Activated T-helper 9 cell treated with anti-CD3 and anti-CD28 coated beads, Interleukin-2, amount 50 U/mL, for 16 hours (primary cell): ENCODE results near the gene PFN4.
"Not testable (repeated sequence)": the region's sequence is repeated elsewhere in the genome, so short reads cannot be mapped to it uniquely, and the experiment has no call there.

Experiments
- DNase-seq: peaks from one replicate; pipeline ENCODE4 v3.0.0-alpha.2; 2020; ENCODE audit warnings: low read depth

PFN4 gene, protein sequence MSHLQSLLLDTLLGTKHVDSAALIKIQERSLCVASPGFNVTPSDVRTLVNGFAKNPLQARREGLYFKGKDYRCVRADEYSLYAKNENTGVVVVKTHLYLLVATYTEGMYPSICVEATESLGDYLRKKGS

DNA sequence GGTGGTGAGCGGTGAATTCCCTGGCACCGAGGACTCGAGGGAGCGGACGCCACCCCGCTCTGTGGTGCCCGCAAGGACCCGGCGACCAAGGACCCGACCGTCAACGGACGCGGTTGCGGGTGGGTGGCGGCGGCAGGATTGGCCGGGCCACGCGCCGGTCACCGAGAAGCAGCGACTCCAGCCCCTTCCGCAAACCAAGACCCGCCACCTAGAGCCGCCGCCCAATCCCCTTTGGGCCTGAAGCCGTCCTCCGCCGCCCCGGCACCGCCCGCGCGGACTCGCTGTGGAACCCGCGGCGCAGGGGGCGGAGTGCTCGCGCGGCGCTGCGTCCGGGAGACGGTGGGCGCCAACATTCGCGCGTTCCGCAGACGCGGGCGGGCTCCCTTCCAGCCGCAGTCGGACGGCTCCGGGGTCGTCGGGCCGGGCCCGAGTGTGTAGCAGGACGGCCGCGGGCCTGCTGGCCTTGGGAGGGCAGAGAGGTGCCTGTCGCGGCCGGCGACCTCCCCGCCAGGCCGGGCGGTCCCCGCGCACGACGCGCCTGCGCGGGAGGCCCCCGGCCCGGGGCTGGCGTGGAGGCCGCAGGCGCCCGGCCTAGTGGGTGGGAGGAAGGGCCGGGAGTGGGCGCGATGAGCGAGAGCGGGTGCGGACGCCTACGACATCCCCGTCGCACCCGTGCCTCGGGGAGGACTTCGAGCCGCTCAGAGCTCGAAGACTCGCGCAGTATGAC, at the start of gene PFN4, which contains the start of gene FAM228B:
TSS of gene PFN4 (minus strand) at position 140 of the 727 bp plus-strand sequence. CDS start 799 bp downstream, outside the sequence.
TSS of gene FAM228B (plus strand) at position 275 of the 727 bp plus-strand sequence. CDS start 893 bp downstream, outside the sequence.
- DNase-seq = peak; percentile 36

- DNase-seq = no peak
These were observed 45.9 kb upstream of the PFN4 start for GRCh38 chr2:24169023-24169422.

- no peak for DNase-seq
These were observed 41.4 kb upstream of the PFN4 start for GRCh38 chr2:24164416-24164973.

GRCh38 chr2:24163601-24164000, 40.5 kb upstream of the PFN4 start:
- DNase-seq = no peak

GRCh38 chr2:24163186-24163585, 40.1 kb upstream of the PFN4 start:
- no peak for DNase-seq

- DNase-seq = no peak
These were observed 39.4 kb upstream of the PFN4 start for GRCh38 chr2:24162494-24162893.

DNA sequence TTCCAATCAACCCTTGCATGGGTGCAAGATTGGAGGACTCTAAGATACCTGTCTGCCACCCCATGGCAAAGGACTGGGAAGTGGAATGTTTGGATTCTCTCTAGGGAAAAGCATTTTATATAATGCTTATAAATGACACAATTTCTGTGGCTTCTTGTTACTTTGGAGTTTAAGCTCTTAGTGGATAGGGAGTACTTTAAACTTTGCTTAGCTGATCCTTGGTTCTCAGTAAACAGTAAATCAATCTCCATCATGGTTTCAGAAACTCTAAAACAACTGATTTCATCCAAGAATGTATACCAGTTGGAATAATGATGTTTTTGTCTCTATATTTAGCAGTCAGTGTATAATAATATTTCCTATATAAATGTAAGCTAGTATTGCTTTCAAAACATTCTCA, 37.6 kb upstream of the PFN4 start:
- DNase-seq = no peak

- no peak for DNase-seq
These were observed 36.6 kb upstream of the PFN4 start for GRCh38 chr2:24159708-24160107.

DNA sequence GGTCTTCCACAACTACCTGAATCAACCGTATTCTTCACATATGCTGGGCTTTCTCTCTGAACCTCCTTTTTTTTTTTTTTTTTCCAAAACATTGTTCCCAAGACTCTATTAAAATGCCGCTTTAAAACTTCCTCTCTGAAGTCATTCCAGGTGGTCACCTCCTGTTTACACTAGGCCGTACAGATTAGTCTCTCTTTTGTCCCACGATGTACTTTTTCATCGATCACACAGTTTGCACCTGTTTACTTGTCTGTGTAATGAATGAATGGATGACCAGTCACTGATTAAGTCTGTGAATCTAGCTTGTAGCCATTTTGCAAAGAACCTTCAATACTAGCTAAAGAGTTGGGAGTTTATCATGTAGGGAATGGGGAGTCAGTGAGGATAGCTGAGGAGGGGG, 35.0 kb upstream of the PFN4 start:
- no peak for DNase-seq

- no peak for DNase-seq
These were observed 30.3 kb upstream of the PFN4 start for GRCh38 chr2:24153478-24153877.

- DNase-seq = no peak
These were observed 29.5 kb upstream of the PFN4 start for GRCh38 chr2:24152413-24153197.

GRCh38 chr2:24147364-24147763, 24.2 kb upstream of the PFN4 start:
- no peak for DNase-seq

GRCh38 chr2:24140305-24140704, 17.2 kb upstream of the PFN4 start:
- DNase-seq = not testable (repeated sequence)

DNA sequence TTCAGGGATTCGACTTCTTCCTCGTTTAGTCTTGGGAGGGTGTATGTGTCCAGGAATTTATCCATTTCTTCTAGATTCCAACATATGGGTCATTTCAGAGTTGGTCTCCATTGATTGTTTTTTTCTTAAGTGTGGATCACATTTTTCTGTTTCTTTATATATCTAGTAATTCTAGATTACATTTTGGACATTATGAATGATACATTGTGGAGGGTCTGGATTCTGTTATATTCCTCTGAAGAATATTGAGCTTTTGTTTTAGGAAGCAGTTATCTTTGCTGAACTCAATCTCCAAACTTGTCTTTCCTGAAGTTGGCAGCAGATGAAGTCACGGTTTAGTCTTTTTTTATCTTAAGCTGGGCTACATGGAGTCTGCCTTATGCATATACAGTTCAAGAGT, 9.4 kb upstream of the PFN4 start:
- DNase-seq = no peak

DNA sequence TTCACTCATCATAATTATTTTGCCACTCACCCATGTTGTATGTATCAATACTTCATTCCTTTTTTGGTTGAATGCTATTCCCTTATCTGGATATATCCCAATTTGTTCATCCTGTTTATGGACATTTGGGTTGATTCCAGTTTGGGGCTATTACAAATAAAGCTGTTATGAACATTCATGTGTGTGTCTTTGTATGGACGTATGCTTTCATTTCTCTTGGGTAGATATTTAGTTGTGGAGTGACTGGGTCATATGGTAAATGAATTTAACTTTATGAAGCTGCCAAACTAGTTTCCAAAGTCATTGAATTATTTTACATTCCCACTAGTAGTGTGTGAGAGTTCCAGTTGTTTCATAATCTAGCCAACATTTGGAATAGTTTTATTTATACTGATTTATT, 2.8 kb upstream of the PFN4 start:
- DNase-seq = no peak

DNA sequence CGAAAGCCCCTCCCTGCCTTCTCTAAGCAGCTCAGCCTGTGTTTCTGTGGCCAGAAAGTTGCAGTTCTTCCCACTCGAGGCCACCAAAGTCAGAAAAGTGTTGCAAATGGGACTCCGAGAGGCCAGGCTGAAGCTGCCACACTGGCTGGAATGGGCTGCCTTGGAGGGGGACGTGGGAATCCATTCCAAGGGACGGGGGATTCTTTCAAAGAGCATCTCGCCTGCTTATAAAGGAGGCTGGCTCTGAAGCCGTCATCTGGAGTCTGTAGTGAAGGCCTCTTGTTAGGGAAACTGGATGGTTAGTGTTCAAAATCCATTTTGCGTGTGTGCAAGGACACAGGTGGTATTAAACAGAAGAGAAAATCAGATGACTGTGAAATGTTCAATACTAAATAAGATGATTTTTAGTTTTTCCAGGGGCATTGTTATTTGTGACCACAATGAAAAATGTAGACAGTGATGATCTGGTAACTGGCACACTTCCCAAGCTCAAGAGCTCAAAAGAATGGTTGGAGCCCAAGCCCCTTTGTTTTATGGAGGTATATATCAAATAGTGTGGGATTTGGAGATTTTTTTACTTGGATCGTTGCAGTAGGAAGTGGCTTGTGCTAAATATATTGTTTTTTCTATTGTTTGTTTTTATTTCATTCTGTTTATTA, 917 bp upstream of the PFN4 start:
- no peak for DNase-seq

DNA sequence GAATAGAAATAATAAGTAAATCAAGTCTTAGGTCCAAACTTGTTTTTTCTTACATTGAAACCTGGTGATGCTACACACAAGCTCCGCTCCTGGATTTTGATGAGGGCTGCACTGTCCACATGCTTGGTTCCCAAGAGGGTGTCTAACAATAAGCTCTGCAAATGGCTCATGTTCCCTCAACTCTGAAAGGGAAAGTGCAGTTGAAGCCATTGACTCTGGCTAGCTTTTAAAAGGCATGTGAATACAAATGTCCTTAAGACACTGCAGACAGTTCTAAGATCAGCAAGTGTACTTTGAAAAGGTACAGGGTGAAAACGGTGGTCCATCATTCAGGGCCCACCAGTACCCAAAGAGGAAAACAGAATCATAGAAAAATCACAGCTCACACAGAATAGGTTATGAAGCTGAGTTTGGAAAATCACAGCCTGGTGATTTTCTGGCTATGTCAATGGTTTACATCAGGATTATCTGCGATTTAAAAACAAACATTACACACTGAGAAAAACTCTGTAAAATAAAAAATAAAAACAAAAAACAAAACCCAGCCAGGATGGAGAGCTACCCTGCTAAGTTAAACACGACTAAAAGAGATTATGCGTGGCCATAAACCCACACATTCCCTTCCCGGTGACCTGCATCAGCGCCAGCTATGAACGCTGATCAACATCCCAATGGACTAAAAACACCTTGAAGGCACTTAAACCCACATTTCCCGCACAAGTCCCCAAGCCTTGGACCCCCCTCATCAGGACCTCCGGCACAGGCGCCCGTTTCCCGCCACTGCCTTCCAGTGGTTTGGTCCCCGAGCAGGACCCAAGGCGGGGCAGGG, 554 bp downstream of the PFN4 start:
- DNase-seq = no peak

DNA sequence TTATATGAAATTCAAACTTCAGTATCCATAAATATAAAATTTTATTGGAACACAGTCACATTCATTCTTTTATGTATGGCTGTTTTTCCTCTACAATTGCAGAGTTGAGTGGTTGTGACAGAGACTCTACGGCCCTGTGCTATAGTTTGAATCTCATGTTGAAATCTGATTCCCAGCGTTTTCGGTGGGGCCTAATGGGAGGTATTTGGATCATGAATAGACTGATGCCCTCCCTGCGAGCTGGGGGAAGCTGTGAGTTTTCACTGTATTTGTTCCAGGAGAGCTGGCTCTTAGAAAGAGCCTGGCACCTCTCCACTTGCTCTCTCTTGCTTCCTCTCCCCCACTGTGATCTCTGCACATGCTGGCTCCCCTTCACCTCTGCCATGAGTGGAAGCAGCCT, 1.7 kb downstream of the PFN4 start:
- DNase-seq = no peak

DNA sequence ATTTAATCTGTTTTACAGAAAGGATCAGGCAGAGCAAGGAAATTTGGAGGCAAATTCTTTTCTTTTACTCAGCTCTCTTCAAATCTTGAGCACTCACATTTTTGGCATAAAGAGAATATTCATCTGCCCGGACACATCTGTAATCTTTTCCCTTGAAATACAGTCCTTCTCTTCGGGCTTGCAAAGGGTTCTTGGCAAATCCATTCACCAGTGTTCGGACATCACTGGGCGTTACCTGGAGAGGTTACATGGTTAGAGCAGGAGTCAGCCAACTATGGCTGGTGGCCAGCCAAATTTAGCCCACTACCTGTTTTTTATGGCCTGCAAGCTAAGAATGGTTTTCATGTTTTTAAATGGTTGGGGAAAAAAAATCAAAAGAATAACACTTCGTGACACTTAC, 2.1 kb downstream of the PFN4 start:
- no peak for DNase-seq

GRCh38 chr2:24117902-24118301, 5.2 kb downstream of the PFN4 start:
- no peak for DNase-seq

DNA sequence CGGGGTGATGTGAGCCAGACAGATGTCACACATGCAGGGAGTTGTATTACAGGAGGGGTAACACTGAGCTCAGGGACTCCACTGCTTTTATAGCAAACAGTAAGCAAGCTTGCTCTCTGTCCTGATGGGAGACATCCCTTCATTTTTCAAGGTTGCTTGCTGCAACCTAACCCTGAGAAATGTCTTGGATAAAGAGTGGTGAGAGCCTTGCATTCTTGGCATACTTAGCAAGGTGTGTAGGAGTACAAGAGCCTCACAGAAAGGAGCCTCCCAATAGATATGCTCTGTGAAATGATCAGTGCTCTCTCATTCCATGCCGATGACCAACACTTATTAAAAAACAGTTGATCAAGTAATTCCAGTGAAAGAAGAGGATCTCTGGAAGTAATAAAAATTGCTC, 8.1 kb downstream of the PFN4 start:
- DNase-seq = no peak
